Suprapubic skin (tissue), 3 donors: ENCODE results near the gene TMEM167B.

ENCODE experiments used
- CTCF ChIP-seq, 2 donors: fragments of 200-600 bp in 1 of 2; fragments of 450-650 bp in 1 of 2; sonication (generic) in 1 of 2; IDR thresholded peaks; one replicate each; pipeline ENCODE4 v1.5.1; 2016 to 2019; ENCODE audit warnings: antibody characterized with exemption in 2 of 2, mild to moderate bottlenecking in 1 of 2, moderate library complexity in 1 of 2
- EP300 ChIP-seq: sonication (generic); formaldehyde crosslinking; IDR thresholded peaks from one replicate; pipeline ENCODE4 v1.6.1; 2017; ENCODE audit warnings: antibody characterized with exemption
- POLR2A ChIP-seq, 2 donors: fragments of 450-650 bp; IDR thresholded peaks; one replicate each; pipeline ENCODE4 v1.6.1; 2017; ENCODE audit warnings: antibody characterized with exemption in 2 of 2, mild to moderate bottlenecking in 2 of 2, moderate library complexity in 2 of 2

GRCh38 chr1:109113590-109114341 is 23.2 kb downstream of the TMEM167B start, which contains the start of gene ELAPOR1:
- TF ChIP-seq CTCF (IDR thresholded peaks at IDR 0.05), result no peak
- TF ChIP-seq POLR2A (IDR thresholded peaks at IDR 0.05), result no peak
- no peak for TF ChIP-seq EP300
